Esophagus (tissue), 2 donors: ENCODE results near the gene FBXW4. TPM values are rescaled to one million over a fixed set of nuclear protein-coding genes. Genes with fewer than 3 reads are reported as not detected.

Experiments used
- H3K27ac ChIP-seq, 2 donors: one replicate each; pipeline ENCODE4 v1.5.1; 2013; ENCODE audit warnings: low read depth in 2 of 2, mild to moderate bottlenecking in 2 of 2, inconsistent platforms in 1 of 2, low read length in 1 of 2, moderate library complexity in 1 of 2
- H3K27me3 ChIP-seq, 2 donors: one replicate each; pipeline ENCODE4 v1.6.1; 2013; ENCODE audit warnings: low read length in 2 of 2, control low read depth in 1 of 2, mild to moderate bottlenecking in 1 of 2; ENCODE audit not compliant: insufficient read depth in 2 of 2, control insufficient read depth in 1 of 2
- H3K36me3 ChIP-seq, 2 donors: one replicate each; pipeline ENCODE4 v1.6.1; 2013; ENCODE audit warnings: low read length in 1 of 2; ENCODE audit not compliant: control insufficient read depth in 2 of 2, insufficient read depth in 2 of 2
- H3K4me1 ChIP-seq, 2 donors: one replicate each; pipeline ENCODE4 v1.6.1; 2013; ENCODE audit warnings: low read length in 1 of 2; ENCODE audit not compliant: control insufficient read depth in 2 of 2, insufficient read depth in 2 of 2
- H3K4me3 ChIP-seq, 2 donors: one replicate each; pipeline ENCODE4 v1.5.1; 2013; ENCODE audit warnings: low read length in 2 of 2, mild to moderate bottlenecking in 2 of 2, low read depth in 1 of 2, moderate library complexity in 1 of 2
- H3K9me3 ChIP-seq, 2 donors: one replicate each; pipeline ENCODE4 v1.6.1; 2013; ENCODE audit warnings: mild to moderate bottlenecking in 2 of 2, low read depth in 1 of 2, low read length in 1 of 2, moderate library complexity in 1 of 2; ENCODE audit not compliant: control insufficient read depth in 2 of 2, insufficient read depth in 1 of 2
- WGBS, 2 donors: extraction: QIAGEN DNeasy Blood & Tissue Kit; methylation state at CpG; one replicate each; pipeline ENCODE4 v1.1.7; 2013; 5-methylcytosine and 5-hydroxymethylcytosine counted together
- polyA plus RNA-seq, 2 donors: library from polyadenylated mRNA; stranded (reverse); fragments of 200-250 nt; gene quantifications; one replicate each; pipeline ENCODE4 v1.2.3, GENCODE V29; 2013
- donor health status: healthy with polysubstance abuse.
- donor health status: Bipolar disorder and iron deficiency.

The FBXW4 gene
- polyA plus RNA-seq, 2 donors = 27.0 to 31.1 TPM

DNA sequence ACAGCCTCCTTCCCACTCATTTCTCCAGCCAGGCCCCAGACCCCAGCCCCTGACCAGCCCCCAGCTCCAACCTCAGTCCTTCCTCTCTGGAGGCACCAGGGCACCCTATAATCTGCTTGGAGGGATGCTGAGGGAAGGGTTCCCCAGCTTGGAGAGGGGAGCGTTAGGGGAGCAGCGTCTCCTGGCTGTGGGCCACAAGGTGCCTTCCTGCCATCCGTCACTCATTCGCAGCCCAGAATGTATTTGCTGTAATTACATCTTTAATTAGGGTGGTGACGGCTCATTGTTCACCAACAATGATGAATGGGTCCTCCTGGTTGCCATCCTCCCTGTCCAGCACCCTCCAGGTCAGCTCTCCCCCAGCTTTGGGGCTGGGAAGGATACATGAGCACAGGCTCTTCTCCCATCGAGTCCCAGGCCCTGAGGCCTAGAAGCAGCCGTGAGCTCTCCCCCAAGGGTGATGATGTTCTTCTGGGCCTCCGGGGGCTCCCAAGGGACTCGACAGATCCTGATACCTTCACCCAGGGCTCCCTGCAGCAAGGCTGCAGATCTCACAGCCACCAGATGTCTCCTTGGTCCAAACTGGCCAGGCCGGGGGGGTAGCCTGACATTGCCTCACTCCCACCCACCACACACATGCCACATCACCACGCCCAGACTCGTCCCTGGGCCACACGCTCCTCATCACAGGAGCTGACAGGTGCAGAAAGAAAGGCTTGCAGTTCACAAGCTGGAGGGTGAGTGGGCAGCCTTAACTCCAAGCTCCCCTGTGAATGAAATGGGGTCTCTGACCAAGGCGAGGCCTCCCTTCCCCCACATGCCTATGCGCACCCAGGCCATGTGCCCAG, 133.7 kb downstream of the FBXW4 start:
- WGBS, 2 donors = 67 to 76% methylated on average over 15 of the region's 15 CpGs
- peaks cover 0 to 11% of the 10 kb centered on the region in 2 donors for H3K4me1 ChIP-seq

More for the DNA sequence above, 133.7 kb downstream of the FBXW4 start:
- Histone ChIP-seq H3K27ac (no peak overlapping the region), H3K4me3 (no peak overlapping the region), H3K27me3 (peaks cover 0 to 4% of the 10 kb centered on the region in 2 donors), H3K36me3 (no peaks in the 10 kb centered on the region), H3K9me3 (no peaks in the 10 kb centered on the region)

Other genes with a start within 250 kb of the FBXW4 start
- 10 to 100 TPM; 13.5 to 24.0 TPM for gene POLL, start 106.9 kb downstream of the FBXW4 start, polyA plus RNA-seq
- 10 to 100 TPM; 17.3 to 28.3 TPM for gene DPCD, start 106.8 kb downstream of the FBXW4 start, polyA plus RNA-seq
- gene FGF8, start 80.9 kb upstream of the FBXW4 start, polyA plus RNA-seq = not detected
- gene NPM3, start 88.3 kb upstream of the FBXW4 start, polyA plus RNA-seq = 10 to 100 TPM; 13.3 to 39.2 TPM
- 10 to 100 TPM; 40.0 to 47.1 TPM for gene OGA, start 123.3 kb upstream of the FBXW4 start, polyA plus RNA-seq
- gene KCNIP2, start 148.6 kb upstream of the FBXW4 start, polyA plus RNA-seq = 1 to 10 TPM in 1 of 2 donors, under 1 TPM in 1; 0.67 to 1.6 TPM